Suppressor macrophage treated with lipopolysaccharide for 1 hour (primary cell): Measurements from ENCODE around the gene RASGRP4.
"Not testable (repeated sequence)": the region's sequence is repeated elsewhere in the genome, so short reads cannot be mapped to it uniquely, and the experiment has no call there.

Experiments
- DNase-seq, 3 donors: peaks; one replicate each; pipeline ENCODE4 v3.0.0-alpha.2; 2020 to 2022

The RASGRP4 gene

GRCh38 chr19:38425810-38426466 is at the start of gene RASGRP4:
RASGRP4 (minus strand) TSS chr19:38426219; CDS start chr19:38426091, 128 bp downstream.
- DNase-seq, result peak; percentile 63 to 84 (median 67)

GRCh38 chr19:38475176-38475575 is 49.2 kb upstream of the RASGRP4 start:
- DNase-seq, result no peak

- DNase-seq, result no peak
These were observed 47.2 kb upstream of the RASGRP4 start for GRCh38 chr19:38473201-38473600.

- not testable (repeated sequence) for DNase-seq
These were observed 46.7 kb upstream of the RASGRP4 start for GRCh38 chr19:38472725-38473124.

GRCh38 chr19:38470788-38471480 is 44.9 kb upstream of the RASGRP4 start:
- DNase-seq, result no peak

- DNase-seq, result no peak
These were observed 43.1 kb upstream of the RASGRP4 start for GRCh38 chr19:38469151-38469550.

GRCh38 chr19:38467541-38468525 is 41.8 kb upstream of the RASGRP4 start:
- DNase-seq, result no peak

- no peak for DNase-seq
These were observed 40.0 kb upstream of the RASGRP4 start for GRCh38 chr19:38466050-38466449.

- no peak for DNase-seq
These were observed 38.5 kb upstream of the RASGRP4 start for GRCh38 chr19:38464421-38465082.

GRCh38 chr19:38463365-38463764 is 37.3 kb upstream of the RASGRP4 start:
- no peak for DNase-seq

- no peak for DNase-seq
These were observed 33.0 kb upstream of the RASGRP4 start for GRCh38 chr19:38458991-38459390.

- no peak for DNase-seq
These were observed 31.8 kb upstream of the RASGRP4 start for GRCh38 chr19:38457690-38458405.

- no peak for DNase-seq
These were observed 31.2 kb upstream of the RASGRP4 start for GRCh38 chr19:38457202-38457601.

GRCh38 chr19:38455031-38455430 is 29.0 kb upstream of the RASGRP4 start:
- peak in 2 of 3 donors; percentile 15 to 22 for DNase-seq

- peak in 2 of 3 donors; percentile 24 to 27 for DNase-seq
These were observed 27.6 kb upstream of the RASGRP4 start for GRCh38 chr19:38453596-38453995.

- DNase-seq, result peak in 2 of 3 donors; percentile 8 to 28
These were observed 26.7 kb upstream of the RASGRP4 start for GRCh38 chr19:38452430-38453366.

- DNase-seq, result no peak
These were observed 25.6 kb upstream of the RASGRP4 start for GRCh38 chr19:38451629-38452028.

- DNase-seq, result no peak
These were observed 25.0 kb upstream of the RASGRP4 start for GRCh38 chr19:38451036-38451435.

- no peak for DNase-seq
These were observed 23.5 kb upstream of the RASGRP4 start for GRCh38 chr19:38449518-38449917.

GRCh38 chr19:38448225-38448624 is 22.2 kb upstream of the RASGRP4 start:
- DNase-seq, result no peak

GRCh38 chr19:38445362-38445761 is 19.3 kb upstream of the RASGRP4 start:
- no peak for DNase-seq
